Measurements from ENCODE around the gene CHPF2. TPM values are rescaled to one million over a fixed set of nuclear protein-coding genes. Genes with fewer than 3 reads are reported as not detected.

CHPF2 gene
- polyA plus RNA-seq, 1 donor (not counting 4 experiments of a cell fraction or from before 2014, with no cell fraction given), result 16.2 TPM

GRCh38 chr7:151243408-151244195 lies 11.3 kb downstream of the CHPF2 start:
- peak in 1 of 3 experiments; percentile 4 for TF ChIP-seq CTCF (optimal IDR thresholded peaks at IDR 0.05 in 1 of 3, IDR thresholded peaks at IDR 0.05 in 1 of 3, conservative IDR thresholded peaks at IDR 0.05 in 1 of 3; ENCODE audit: extremely low read depth in 1 of 3, insufficient read depth in 2 of 3, low read length in 3 of 3)
- no peak for TF ChIP-seq EZH2 (IDR thresholded peaks at IDR 0.05; ENCODE audit: low read length)
- Histone ChIP-seq H3K4me3 (ENCODE audit: control insufficient read depth in 2 of 3, extremely low read depth in 1 of 3, insufficient read depth in 2 of 3, low read depth in 1 of 3, low read length in 3 of 3) (no peak overlapping the region), H3K9ac (ENCODE audit: control insufficient read depth, extremely low read depth, insufficient read depth, low read length) (no peak overlapping the region), H4K20me1 (ENCODE audit: control insufficient read depth, extremely low read depth, insufficient read depth, low read length) (no peaks in the 10 kb centered on the region), H3K27me3 (ENCODE audit: control insufficient read depth, extremely low read depth, insufficient read depth, low read length) (peaks cover 30% of the 10 kb centered on the region), H2AFZ (ENCODE audit: control insufficient read depth, low read length) (no peak overlapping the region), H3K9me3 (ENCODE audit: control insufficient read depth, low read depth, low read length) (no peaks in the 10 kb centered on the region), H3K36me3 (ENCODE audit: control insufficient read depth in 2 of 2, extremely low read depth in 1 of 2, insufficient read depth in 2 of 2, low read length in 2 of 2) (peaks cover 0 to 5% of the 10 kb centered on the region in 2 experiments), H3K79me2 (ENCODE audit: control insufficient read depth, insufficient read depth, low read length) (no peaks in the 10 kb centered on the region), H3K4me1 (ENCODE audit: control insufficient read depth, extremely low read depth, insufficient read depth, low read length) (peaks cover 3% of the 10 kb centered on the region), H3K27ac (ENCODE audit: control insufficient read depth, insufficient read depth, low read length) (no peak overlapping the region), H3K9me1 (ENCODE audit: control insufficient read depth, extremely low read depth, insufficient read depth, low read length) (no peaks in the 10 kb centered on the region), H3K4me2 (ENCODE audit: control insufficient read depth, extremely low read depth, insufficient read depth, low read depth, low read length) (no peak overlapping the region)
- DNase-seq (ENCODE audit: low read depth, low spot score), result no peak
- dilution Hi-C loops (cut with MboI; ENCODE audit: extremely low pct_ligation_motif_present, low sequenced_read_pairs), result no loop called here
- no peak for FAIRE-seq

- dilution Hi-C loops (cut with MboI; ENCODE audit: extremely low pct_ligation_motif_present, low sequenced_read_pairs), result no loop called here
- H3K4me2 ChIP-seq (ENCODE audit: control insufficient read depth, extremely low read depth, insufficient read depth, low read depth, low read length), result no peak overlapping the region
- no peaks in the 10 kb centered on the region for H3K79me2 ChIP-seq (ENCODE audit: control insufficient read depth, insufficient read depth, low read length)
- peaks cover 7% of the 10 kb centered on the region for H3K4me1 ChIP-seq (ENCODE audit: control insufficient read depth, extremely low read depth, insufficient read depth, low read length)
- no peak overlapping the region for H3K27ac ChIP-seq (ENCODE audit: control insufficient read depth, insufficient read depth, low read length)
- TF ChIP-seq CTCF (optimal IDR thresholded peaks at IDR 0.05 in 1 of 3, IDR thresholded peaks at IDR 0.05 in 1 of 3, conservative IDR thresholded peaks at IDR 0.05 in 1 of 3; ENCODE audit: extremely low read depth in 1 of 3, insufficient read depth in 2 of 3, low read length in 3 of 3) (peak; percentile 68 to 90 (median 85)), EZH2 (IDR thresholded peaks at IDR 0.05; ENCODE audit: low read length) (no peak)
- H3K9ac ChIP-seq (ENCODE audit: control insufficient read depth, extremely low read depth, insufficient read depth, low read length), result no peak overlapping the region
- no peaks in the 10 kb centered on the region for H4K20me1 ChIP-seq (ENCODE audit: control insufficient read depth, extremely low read depth, insufficient read depth, low read length)
- DNase-seq (ENCODE audit: low read depth, low spot score) (no peak), FAIRE-seq (peak; percentile 62)
- no peak overlapping the region for H2AFZ ChIP-seq (ENCODE audit: control insufficient read depth, low read length)
- no peak overlapping the region for H3K4me3 ChIP-seq (ENCODE audit: control insufficient read depth in 2 of 3, extremely low read depth in 1 of 3, insufficient read depth in 2 of 3, low read depth in 1 of 3, low read length in 3 of 3)
- H3K36me3 ChIP-seq (ENCODE audit: control insufficient read depth in 2 of 2, extremely low read depth in 1 of 2, insufficient read depth in 2 of 2, low read length in 2 of 2), result peaks cover 0 to 2% of the 10 kb centered on the region in 2 experiments
- H3K9me3 ChIP-seq (ENCODE audit: control insufficient read depth, low read depth, low read length), result no peaks in the 10 kb centered on the region
- peaks cover 30% of the 10 kb centered on the region for H3K27me3 ChIP-seq (ENCODE audit: control insufficient read depth, extremely low read depth, insufficient read depth, low read length)
- no peaks in the 10 kb centered on the region for H3K9me1 ChIP-seq (ENCODE audit: control insufficient read depth, extremely low read depth, insufficient read depth, low read length)
Measured at GRCh38 chr7:151244196-151244840, 12.0 kb downstream of the CHPF2 start.
